ENCODE data around the gene WDPCP.
"Not testable (repeated sequence)": the region's sequence is repeated elsewhere in the genome, so short reads cannot be mapped to it uniquely, and the experiment has no call there.

GRCh38 chr2:63136683-63137082 lies 451.6 kb downstream of the WDPCP start:
- TF ChIP-seq POLR2A (IDR thresholded peaks at IDR 0.05; ENCODE audit: low read depth, low read length); TAF1 (IDR thresholded peaks at IDR 0.05; ENCODE audit: borderline replicate concordance, low read depth, low read length); POLR2AphosphoS5 (IDR thresholded peaks at IDR 0.05; ENCODE audit: low read depth, low read length): not testable (repeated sequence)
